Measurements from ENCODE around the gene EEFSEC.

EEFSEC gene

GRCh38 chr3:128419311-128419710 is 266.0 kb downstream of the EEFSEC start:
- DNase-seq, result no peak

GRCh38 chr3:128420289-128420688 is 267.0 kb downstream of the EEFSEC start:
- DNase-seq, result no peak

- no peak for DNase-seq
These were observed 267.6 kb downstream of the EEFSEC start for GRCh38 chr3:128420720-128421438.

- DNase-seq, result no peak
These were observed 268.2 kb downstream of the EEFSEC start for GRCh38 chr3:128421439-128421836.

- no peak for DNase-seq
These were observed 268.7 kb downstream of the EEFSEC start for GRCh38 chr3:128421966-128422365.

GRCh38 chr3:128422762-128423524 is 269.7 kb downstream of the EEFSEC start:
- DNase-seq, result no peak

- DNase-seq, result no peak
These were observed 270.4 kb downstream of the EEFSEC start for GRCh38 chr3:128423525-128424147.

GRCh38 chr3:128424508-128425069 is 271.3 kb downstream of the EEFSEC start:
- no peak for DNase-seq

- no peak for DNase-seq
These were observed 272.0 kb downstream of the EEFSEC start for GRCh38 chr3:128425142-128425845.

- DNase-seq, result no peak
These were observed 272.5 kb downstream of the EEFSEC start for GRCh38 chr3:128425846-128426127.

GRCh38 chr3:128426128-128426921 is 273.0 kb downstream of the EEFSEC start:
- peak; percentile 79 for DNase-seq

- no peak for DNase-seq
These were observed 274.0 kb downstream of the EEFSEC start for GRCh38 chr3:128427175-128427857.

- DNase-seq, result no peak
These were observed 274.9 kb downstream of the EEFSEC start for GRCh38 chr3:128427872-128428822.

GRCh38 chr3:128429275-128429674 is 276.0 kb downstream of the EEFSEC start:
- no peak for DNase-seq

- no peak for DNase-seq
These were observed 276.5 kb downstream of the EEFSEC start for GRCh38 chr3:128429751-128430150.

GRCh38 chr3:128430301-128430700 is 277.0 kb downstream of the EEFSEC start:
- no peak for DNase-seq

- no peak for DNase-seq
These were observed 277.4 kb downstream of the EEFSEC start for GRCh38 chr3:128430731-128431130.

- no peak for DNase-seq
These were observed 278.6 kb downstream of the EEFSEC start for GRCh38 chr3:128431803-128432300.

GRCh38 chr3:128432301-128432970 is 279.2 kb downstream of the EEFSEC start:
- DNase-seq, result peak; percentile 71

Data from retina (tissue), 1 donor.